ENCODE results near the gene SORCS1. TPM values are rescaled to one million over a fixed set of nuclear protein-coding genes. Genes with fewer than 3 reads are reported as not detected.

The SORCS1 gene
- total RNA-seq, 6 experiments from 2014 or later: 0.09 to 0.14 (median 0.10) TPM; not detected in 3

DNA sequence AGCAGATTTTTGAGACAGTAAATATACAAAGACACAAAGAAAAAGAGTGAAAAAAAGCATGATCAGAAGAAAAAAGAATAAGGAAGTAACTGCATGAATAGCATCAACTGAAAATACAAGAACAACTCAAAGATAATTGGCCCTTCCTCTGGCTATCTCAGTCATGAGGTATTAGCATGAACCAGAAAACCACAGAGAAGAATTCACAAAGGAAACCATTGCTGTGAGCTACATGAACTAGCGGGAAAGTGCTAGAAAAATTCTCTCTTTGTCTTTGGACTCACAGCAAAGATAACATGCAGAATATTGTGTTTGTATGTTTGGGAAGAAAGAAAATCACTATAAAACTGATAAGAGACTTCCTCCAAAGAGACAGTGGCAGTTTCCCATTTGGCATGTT is 82.9 kb downstream of the SORCS1 start:
- Mint-ChIP-seq H3K4me1 (ENCODE audit: low read depth) (no peaks in the 10 kb centered on the region), H3K9me3 (peaks cover 26% of the 10 kb centered on the region), H3K4me3 (no peak overlapping the region), H3K27ac (no peak overlapping the region), H3K27me3 (ENCODE audit: insufficient read depth) (no peaks in the 10 kb centered on the region), H3K36me3 (ENCODE audit: low read depth) (no peaks in the 10 kb centered on the region)
- TF ChIP-seq, protein P1, sequence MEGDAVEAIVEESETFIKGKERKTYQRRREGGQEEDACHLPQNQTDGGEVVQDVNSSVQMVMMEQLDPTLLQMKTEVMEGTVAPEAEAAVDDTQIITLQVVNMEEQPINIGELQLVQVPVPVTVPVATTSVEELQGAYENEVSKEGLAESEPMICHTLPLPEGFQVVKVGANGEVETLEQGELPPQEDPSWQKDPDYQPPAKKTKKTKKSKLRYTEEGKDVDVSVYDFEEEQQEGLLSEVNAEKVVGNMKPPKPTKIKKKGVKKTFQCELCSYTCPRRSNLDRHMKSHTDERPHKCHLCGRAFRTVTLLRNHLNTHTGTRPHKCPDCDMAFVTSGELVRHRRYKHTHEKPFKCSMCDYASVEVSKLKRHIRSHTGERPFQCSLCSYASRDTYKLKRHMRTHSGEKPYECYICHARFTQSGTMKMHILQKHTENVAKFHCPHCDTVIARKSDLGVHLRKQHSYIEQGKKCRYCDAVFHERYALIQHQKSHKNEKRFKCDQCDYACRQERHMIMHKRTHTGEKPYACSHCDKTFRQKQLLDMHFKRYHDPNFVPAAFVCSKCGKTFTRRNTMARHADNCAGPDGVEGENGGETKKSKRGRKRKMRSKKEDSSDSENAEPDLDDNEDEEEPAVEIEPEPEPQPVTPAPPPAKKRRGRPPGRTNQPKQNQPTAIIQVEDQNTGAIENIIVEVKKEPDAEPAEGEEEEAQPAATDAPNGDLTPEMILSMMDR (IDR thresholded peaks at IDR 0.05): no peak
- DNase-seq: no peak

DNA sequence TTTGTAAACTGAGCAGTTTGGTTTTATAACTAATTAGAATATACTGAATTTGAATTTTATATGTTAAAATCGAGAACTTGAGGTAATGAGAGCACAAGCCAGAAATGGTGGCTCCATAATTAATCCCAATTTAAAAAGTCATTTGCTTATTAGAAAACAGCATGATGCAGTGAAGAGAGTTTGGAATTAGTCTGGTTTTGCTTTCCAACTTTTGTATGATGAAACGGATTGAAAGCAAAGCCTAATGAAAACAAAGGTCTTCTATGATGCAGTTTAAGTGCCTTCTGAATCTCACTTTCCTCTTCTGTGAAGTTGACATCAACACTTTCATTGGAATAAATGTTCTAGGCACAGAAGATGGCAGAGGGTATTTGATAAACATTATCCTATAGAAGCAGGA is 89.4 kb downstream of the SORCS1 start:
- Mint-ChIP-seq H3K27ac (no peak overlapping the region), H3K36me3 (ENCODE audit: low read depth) (no peaks in the 10 kb centered on the region), H3K4me1 (ENCODE audit: low read depth) (no peaks in the 10 kb centered on the region), H3K4me3 (no peak overlapping the region), H3K9me3 (peaks cover 22% of the 10 kb centered on the region), H3K27me3 (ENCODE audit: insufficient read depth) (no peaks in the 10 kb centered on the region)
- TF ChIP-seq, protein P1 (IDR thresholded peaks at IDR 0.05): no peak
- no peak for DNase-seq

DNA sequence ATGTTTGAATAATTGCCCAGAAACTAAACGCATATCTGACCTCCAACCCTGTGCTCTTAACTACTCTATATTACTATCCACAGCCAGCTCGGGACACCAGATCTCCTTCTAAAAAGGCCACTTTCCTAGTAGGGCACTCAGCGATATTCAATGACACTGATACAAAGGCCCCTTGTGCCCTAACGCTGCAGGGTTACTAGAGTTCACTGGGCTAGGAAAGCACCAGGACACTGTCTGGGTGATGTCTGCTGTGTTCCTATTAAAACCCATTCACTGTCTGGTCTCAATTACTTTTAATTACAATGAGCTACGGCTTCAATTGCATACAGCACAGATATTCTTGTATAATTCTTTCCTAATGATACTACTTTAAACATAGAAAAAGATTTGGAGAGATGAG is 91.7 kb downstream of the SORCS1 start:
- H3K27ac Mint-ChIP-seq: no peak overlapping the region
- TF ChIP-seq, protein P1 (IDR thresholded peaks at IDR 0.05): no peak
- no peaks in the 10 kb centered on the region for H3K27me3 Mint-ChIP-seq (ENCODE audit: insufficient read depth)
- DNase-seq: no peak
- no peaks in the 10 kb centered on the region for H3K36me3 Mint-ChIP-seq (ENCODE audit: low read depth)
- peaks cover 34% of the 10 kb centered on the region for H3K9me3 Mint-ChIP-seq
- H3K4me1 Mint-ChIP-seq (ENCODE audit: low read depth): no peaks in the 10 kb centered on the region
- H3K4me3 Mint-ChIP-seq: no peak overlapping the region

DNA sequence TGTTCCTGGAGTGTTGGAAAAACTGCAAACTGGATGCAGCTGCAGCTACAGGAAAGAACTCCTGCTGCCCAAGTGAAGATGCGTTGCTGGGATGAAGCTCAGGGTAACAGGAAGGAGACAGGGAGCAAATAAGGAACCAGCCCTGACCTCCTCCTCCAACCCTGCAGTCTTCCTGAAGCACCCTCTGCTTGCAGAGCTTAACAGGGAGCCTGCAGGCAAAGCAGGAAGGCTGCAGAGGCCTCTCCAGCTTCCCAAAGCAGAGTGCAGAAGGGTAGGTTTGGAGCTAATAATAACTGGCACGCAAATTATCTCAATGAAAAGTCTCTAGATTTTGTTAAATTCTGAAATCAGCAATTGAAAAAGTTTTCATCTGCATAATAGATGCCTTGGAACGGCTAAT is 92.5 kb downstream of the SORCS1 start:
- no peaks in the 10 kb centered on the region for H3K27me3 Mint-ChIP-seq (ENCODE audit: insufficient read depth)
- H3K4me1 Mint-ChIP-seq (ENCODE audit: low read depth): no peaks in the 10 kb centered on the region
- H3K9me3 Mint-ChIP-seq: peaks cover 36% of the 10 kb centered on the region
- TF ChIP-seq, protein P1 (IDR thresholded peaks at IDR 0.05): no peak
- H3K27ac Mint-ChIP-seq: no peak overlapping the region
- H3K36me3 Mint-ChIP-seq (ENCODE audit: low read depth): no peaks in the 10 kb centered on the region
- no peak for DNase-seq
- H3K4me3 Mint-ChIP-seq: no peak overlapping the region

DNA sequence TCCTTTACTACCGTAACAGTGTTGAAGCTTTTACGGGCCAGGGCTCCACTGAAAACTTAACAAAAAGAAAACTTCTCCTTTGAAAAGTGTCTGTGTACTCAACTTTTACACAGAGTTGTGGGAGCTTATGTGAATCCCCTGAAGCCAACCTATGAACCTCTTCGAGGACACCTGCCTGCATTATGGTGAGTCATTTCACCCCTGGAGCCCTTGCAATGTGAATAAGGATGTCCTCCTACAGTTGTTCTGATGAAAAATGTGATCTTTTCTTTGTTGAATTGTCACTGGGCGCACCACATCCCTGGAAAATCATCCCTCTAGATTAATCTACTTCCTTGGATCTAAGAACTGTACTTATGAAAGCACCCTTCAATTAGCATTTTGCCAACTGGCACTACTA is 93.2 kb downstream of the SORCS1 start:
- TF ChIP-seq, protein P1 (IDR thresholded peaks at IDR 0.05): no peak
- H3K4me3 Mint-ChIP-seq: no peak overlapping the region

DNA sequence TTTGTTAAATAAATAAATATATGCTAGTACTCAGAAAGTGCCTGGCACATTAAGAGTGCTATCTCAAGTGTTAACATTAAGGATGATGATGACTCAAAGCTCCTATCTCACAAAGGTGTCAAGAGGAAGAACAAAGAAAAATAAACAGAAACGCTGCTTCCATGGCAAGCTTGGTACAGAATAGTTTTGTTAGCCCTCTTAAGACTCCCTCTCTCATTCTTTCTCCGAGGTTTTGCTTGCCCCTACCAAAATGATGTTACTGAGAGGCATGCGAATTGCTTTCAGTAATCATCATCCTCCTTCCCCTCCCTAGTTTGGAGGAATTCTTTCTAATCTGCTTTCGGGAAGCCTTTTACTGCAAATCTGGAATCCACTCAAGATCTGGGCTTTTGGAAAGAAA is 96.7 kb downstream of the SORCS1 start:
- DNase-seq: no peak
- H3K9me3 Mint-ChIP-seq: peaks cover 55% of the 10 kb centered on the region
- no peaks in the 10 kb centered on the region for H3K4me1 Mint-ChIP-seq (ENCODE audit: low read depth)
- no peaks in the 10 kb centered on the region for H3K36me3 Mint-ChIP-seq (ENCODE audit: low read depth)
- H3K4me3 Mint-ChIP-seq: no peak overlapping the region
- H3K27ac Mint-ChIP-seq: no peak overlapping the region
- no peaks in the 10 kb centered on the region; the same call in 1 of the 2 replicates for H3K27me3 Mint-ChIP-seq (ENCODE audit: insufficient read depth)
- TF ChIP-seq, protein P1 (IDR thresholded peaks at IDR 0.05): no peak

More for the DNA sequence above, 93.2 kb downstream of the SORCS1 start:
- Mint-ChIP-seq H3K9me3 (peaks cover 40% of the 10 kb centered on the region), H3K4me1 (ENCODE audit: low read depth) (no peaks in the 10 kb centered on the region), H3K36me3 (ENCODE audit: low read depth) (no peaks in the 10 kb centered on the region), H3K27ac (no peak overlapping the region), H3K27me3 (ENCODE audit: insufficient read depth) (no peaks in the 10 kb centered on the region)
- DNase-seq: no peak
